Esophagus squamous epithelium (tissue), 5 donors: ENCODE results near the gene SPSB1. TPM values are rescaled to one million over a fixed set of nuclear protein-coding genes. Genes with fewer than 3 reads are reported as not detected.

Source experiments
- DNase-seq: peaks from one replicate; lab custom pipeline; 2025; lab: John Stamatoyannopoulos, UW
- H3K27ac ChIP-seq, 4 donors: fragments of 200-600 bp; sonication (generic); one replicate each; pipeline ENCODE4 v1.5.1; 2016 to 2019; ENCODE audit warnings: mild to moderate bottlenecking in 1 of 4
- H3K27me3 ChIP-seq, 4 donors: fragments of 200-600 bp; sonication (generic); 1 replicate in 3 of 4; 2 replicates in 1 of 4; pipeline versions ENCODE4 v1.5.1 to v1.6.0; 2017 to 2021; ENCODE audit warnings: antibody characterized with exemption in 1 of 4
- H3K36me3 ChIP-seq, 3 donors: fragments of 200-600 bp; sonication (generic); one replicate each; pipeline ENCODE4 v1.5.1; 2016 to 2019
- H3K4me1 ChIP-seq, 3 donors: fragments of 200-600 bp; sonication (generic); one replicate each; pipeline ENCODE4 v1.5.1; 2017 to 2019
- H3K4me3 ChIP-seq, 4 donors: fragments of 200-600 bp; sonication (generic); 1 replicate in 3 of 4; 2 replicates in 1 of 4; pipeline ENCODE4 v1.5.1; 2016 to 2019; ENCODE audit warnings: mild to moderate bottlenecking in 2 of 4, moderate library complexity in 1 of 4
- H3K9me3 ChIP-seq, 3 donors: fragments of 200-600 bp; sonication (generic); one replicate each; pipeline ENCODE4 v1.5.1; 2016 to 2019
- CTCF ChIP-seq, 6 experiments: fragments of 450-650 bp in 4 of 6; fragments of 200-600 bp in 2 of 6; sonication (generic) in 2 of 6; IDR thresholded peaks; one replicate each; pipeline ENCODE4 v1.5.1; 2016 to 2019; ENCODE audit warnings: antibody characterized with exemption in 6 of 6, mild to moderate bottlenecking in 4 of 6, moderate library complexity in 4 of 6
- POLR2A ChIP-seq, 4 donors: fragments of 450-650 bp; IDR thresholded peaks; one replicate each; pipeline ENCODE4 v1.6.1; 2017; ENCODE audit warnings: antibody characterized with exemption in 4 of 4, mild to moderate bottlenecking in 4 of 4, moderate library complexity in 3 of 4
- WGBS, 2 donors: methylation state at CpG; one replicate each; pipeline ENCODE4 v1.1.5; 2018; 5-methylcytosine and 5-hydroxymethylcytosine counted together
- intact Hi-C: fragments of 100-400 bp; cut with DNase I; formaldehyde crosslinking; loops from one replicate; pipeline ENCODE4 v1.15.0; 2022
- total RNA-seq, 4 donors: library from RNA; depleted of rRNA; stranded (reverse); fragments of >200 nt; gene quantifications; one replicate each; pipeline ENCODE4 v1.1.0, GENCODE V29; 2016
- donor health status: DM: yes; HTN: yes; CAD: no.

Gene SPSB1
- 10 to 100 TPM; 15.2 to 35.5 (median 25.2) TPM for total RNA-seq

GRCh38 chr1:9292361-9293240, at the start of gene SPSB1:
TSS of gene SPSB1 (plus strand) at chr1:9292894. CDS start at chr1:9355892, 62,998 bp downstream.
- Histone ChIP-seq H3K27me3 (no peaks in the 10 kb centered on the region), H3K4me3 (peak within 1 kb of the TSS; percentile 85 to 99 (median 90)), H3K4me1 (peaks cover 35 to 72% (median 62%) of the 10 kb centered on the region in 3 donors), H3K9me3 (peaks cover 0 to 13% (median 7%) of the 10 kb centered on the region in 3 donors), H3K36me3 (no peaks in the 10 kb centered on the region), H3K27ac (peak within 1 kb of the TSS; percentile 94 to 100 (median 96))
- intact Hi-C loops: loop anchor here (5.0 to 10.0 kb wide), 2 partner anchors 82 to 160 kb away; no protein-coding TSS in a partner anchor
- peak in 2 of 6 experiments; percentile 1 to 16 for TF ChIP-seq CTCF (IDR thresholded peaks at IDR 0.05)
- peak in 3 of 4 donors; percentile 32 to 98 (median 90) for TF ChIP-seq POLR2A (IDR thresholded peaks at IDR 0.05)
- WGBS, 2 donors: 10% methylated on average over 4 of the region's 119 CpGs; no CpG with 5 or more reads in 1 of the 2 donors
- DNase-seq: no peak

GRCh38 chr1:9243066-9243739, 49.5 kb upstream of the SPSB1 start:
- peak overlapping the region; percentile 87 to 94 (median 92) for H3K27ac ChIP-seq
- H3K4me1 ChIP-seq: peaks cover 65 to 100% (median 81%) of the 10 kb centered on the region in 3 donors
- no peaks in the 10 kb centered on the region for H3K9me3 ChIP-seq
- peaks cover 6 to 33% (median 9%) of the 10 kb centered on the region in 3 donors for H3K36me3 ChIP-seq
- WGBS, 2 donors: 71 to 80% methylated on average over 7 to 9 of the region's 9 CpGs
- TF ChIP-seq POLR2A (IDR thresholded peaks at IDR 0.05): no peak
- no peak for TF ChIP-seq CTCF (IDR thresholded peaks at IDR 0.05)
- no peaks in the 10 kb centered on the region for H3K27me3 ChIP-seq
- intact Hi-C loops: no loop called here
- H3K4me3 ChIP-seq: peak overlapping the region in 3 of 4 donors; percentile 21 to 53 (median 23)
- DNase-seq: no peak

- H3K9me3 ChIP-seq: no peaks in the 10 kb centered on the region
- no peak for TF ChIP-seq CTCF (IDR thresholded peaks at IDR 0.05)
- TF ChIP-seq POLR2A (IDR thresholded peaks at IDR 0.05): no peak
- WGBS, 2 donors: 26 to 56% methylated on average over 4 to 7 of the region's 9 CpGs
- no peak for DNase-seq
- intact Hi-C loops: no loop called here
- peak overlapping the region; percentile 79 to 94 (median 92) for H3K27ac ChIP-seq
- peaks cover 6 to 33% (median 9%) of the 10 kb centered on the region in 3 donors for H3K36me3 ChIP-seq
- H3K27me3 ChIP-seq: no peaks in the 10 kb centered on the region
- no peak overlapping the region for H3K4me3 ChIP-seq
- H3K4me1 ChIP-seq: peaks cover 70 to 100% (median 85%) of the 10 kb centered on the region in 3 donors
Observed at GRCh38 chr1:9244501-9245229, 48.0 kb upstream of the SPSB1 start.

GRCh38 chr1:9245230-9245619, 47.5 kb upstream of the SPSB1 start:
- H3K4me1 ChIP-seq: peaks cover 70 to 100% (median 86%) of the 10 kb centered on the region in 3 donors

More at GRCh38 chr1:9245230-9245619, 47.5 kb upstream of the SPSB1 start:
- 100% methylated on average over 1 to 3 of the region's 15 CpGs for WGBS, 2 donors
- H3K36me3 ChIP-seq: peaks cover 6 to 36% (median 9%) of the 10 kb centered on the region in 3 donors
- intact Hi-C loops: no loop called here
- DNase-seq: no peak
- TF ChIP-seq POLR2A (IDR thresholded peaks at IDR 0.05) (no peak), CTCF (IDR thresholded peaks at IDR 0.05) (no peak)
- H3K27me3 ChIP-seq: no peaks in the 10 kb centered on the region
- H3K27ac ChIP-seq: peak overlapping the region; percentile 79 to 94 (median 92)
- H3K9me3 ChIP-seq: no peaks in the 10 kb centered on the region
- no peak overlapping the region for H3K4me3 ChIP-seq
